T47D (cell line): Measurements from ENCODE around the gene COBLL1.

Source experiments
- DNase-seq, 2 experiments: peaks; one replicate each; pipeline versions ENCODE4 v3.0.0 to v3.0.0-alpha.2; 2011 to 2012; ENCODE audit warnings: low read depth in 1 of 2, low spot score in 1 of 2
- JUND ChIP-seq: IDR thresholded peaks from 2 replicates; pipeline ENCODE4 v1.6.1; 2012; ENCODE audit warnings: low read depth
- in situ Hi-C: cut with HindIII; loops from 2 replicates; pipeline ENCODE4 v1.10.0; 2016; ENCODE audit warnings: low sequenced_read_pairs, low pct_unique_long_range_greater_than_20kb

COBLL1 gene

GRCh38 chr2:164846276-164846675 is 4.7 kb upstream of the COBLL1 start:
- TF ChIP-seq JUND, result no peak
- DNase-seq, result no peak
- in situ Hi-C loops, result no loop called here

- no peak for DNase-seq
- in situ Hi-C loops, result no loop called here
- TF ChIP-seq JUND, result no peak
These were observed 1.8 kb upstream of the COBLL1 start for GRCh38 chr2:164843346-164843911.

- in situ Hi-C loops, result no loop called here
- no peak for TF ChIP-seq JUND
- DNase-seq, result no peak
These were observed 972 bp upstream of the COBLL1 start for GRCh38 chr2:164842624-164842966.

- in situ Hi-C loops, result no loop called here
- TF ChIP-seq JUND, result no peak
- peak; percentile 61 to 87 for DNase-seq
These were observed 499 bp downstream of the COBLL1 start for GRCh38 chr2:164840930-164841718.

GRCh38 chr2:164840458-164840929 is 1.1 kb downstream of the COBLL1 start:
- TF ChIP-seq JUND, result no peak
- DNase-seq, result peak; percentile 4 to 26
- in situ Hi-C loops, result no loop called here

- no peak for DNase-seq
- no peak for TF ChIP-seq JUND
- in situ Hi-C loops, result no loop called here
These were observed 1.6 kb downstream of the COBLL1 start for GRCh38 chr2:164839914-164840457.

GRCh38 chr2:164837807-164838206 is 3.8 kb downstream of the COBLL1 start:
- TF ChIP-seq JUND, result no peak
- in situ Hi-C loops, result no loop called here
- DNase-seq, result no peak

GRCh38 chr2:164836907-164837306 is 4.7 kb downstream of the COBLL1 start:
- TF ChIP-seq JUND, result no peak
- DNase-seq, result no peak
- in situ Hi-C loops, result no loop called here

- no peak for TF ChIP-seq JUND
- no peak for DNase-seq
- in situ Hi-C loops, result no loop called here
These were observed 6.3 kb downstream of the COBLL1 start for GRCh38 chr2:164835302-164835701.

- no peak for DNase-seq
- TF ChIP-seq JUND, result no peak
- in situ Hi-C loops, result no loop called here
These were observed 9.7 kb downstream of the COBLL1 start for GRCh38 chr2:164831887-164832286.

GRCh38 chr2:164831180-164831579 is 10.4 kb downstream of the COBLL1 start:
- no peak for TF ChIP-seq JUND
- in situ Hi-C loops, result no loop called here
- DNase-seq, result no peak

GRCh38 chr2:164826293-164827243 is 15.1 kb downstream of the COBLL1 start:
- DNase-seq, result peak; percentile 11 to 85
- in situ Hi-C loops, result no loop called here
- TF ChIP-seq JUND, result no peak
